ENCODE data around the gene MAGI1.
"Not testable (repeated sequence)": the region's sequence is repeated elsewhere in the genome, so short reads cannot be mapped to it uniquely, and the experiment has no call there.

The MAGI1 gene

DNA sequence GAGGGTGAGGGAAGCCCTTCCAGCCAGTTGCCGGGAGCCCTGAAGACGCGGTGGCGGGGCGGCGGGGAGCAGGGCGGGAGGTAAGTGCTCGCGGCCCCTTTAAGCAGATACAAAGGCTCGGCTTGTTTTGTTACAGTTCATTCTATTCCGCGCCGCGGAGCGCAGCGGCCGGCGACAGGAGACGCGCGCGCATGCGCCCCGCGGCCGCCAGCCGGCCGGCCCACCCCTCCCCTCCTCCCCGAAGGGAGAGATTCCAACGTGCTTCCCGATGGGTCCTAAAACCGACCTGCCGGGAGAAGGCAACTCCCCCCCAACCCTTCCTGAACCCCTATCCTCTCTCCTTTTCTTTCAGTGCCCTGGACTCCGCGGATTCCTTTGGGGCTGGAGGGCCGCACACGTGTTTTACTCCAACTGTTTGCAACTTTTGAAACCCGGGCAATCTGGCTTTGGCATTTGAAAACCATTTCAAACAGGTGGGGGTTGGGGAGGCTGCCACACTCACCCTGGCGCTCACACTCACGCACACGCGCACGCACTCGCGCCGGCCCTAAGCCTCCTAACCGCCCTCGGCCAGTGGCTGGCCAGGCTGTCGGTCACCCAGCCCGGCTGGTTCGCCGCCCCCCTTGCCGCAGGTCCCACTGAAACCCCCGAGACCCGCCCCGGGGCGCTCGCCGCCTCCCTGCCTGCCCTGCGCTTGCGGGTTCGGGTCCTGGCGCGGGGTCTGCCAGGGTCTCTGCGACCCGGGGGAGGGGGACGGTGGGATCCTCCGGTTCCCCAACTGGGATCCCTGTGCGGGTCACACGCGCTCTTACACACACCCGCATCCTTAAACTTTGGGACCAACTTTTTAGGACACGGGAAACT lies at the start of gene MAGI1:
TSS of gene MAGI1 (minus strand) at position 193 of the 864 bp plus-strand sequence. CDS start 610 bp downstream, outside the sequence.
- DNase-seq (ENCODE audit: low read depth in 2 of 2): no peak

- no peak for DNase-seq (ENCODE audit: low read depth in 2 of 2)
Observed at GRCh38 chr3:66083784-66084213, 45.1 kb upstream of the MAGI1 start.

GRCh38 chr3:66083096-66083678 lies 44.5 kb upstream of the MAGI1 start:
- no peak for DNase-seq (ENCODE audit: low read depth in 2 of 2)

DNA sequence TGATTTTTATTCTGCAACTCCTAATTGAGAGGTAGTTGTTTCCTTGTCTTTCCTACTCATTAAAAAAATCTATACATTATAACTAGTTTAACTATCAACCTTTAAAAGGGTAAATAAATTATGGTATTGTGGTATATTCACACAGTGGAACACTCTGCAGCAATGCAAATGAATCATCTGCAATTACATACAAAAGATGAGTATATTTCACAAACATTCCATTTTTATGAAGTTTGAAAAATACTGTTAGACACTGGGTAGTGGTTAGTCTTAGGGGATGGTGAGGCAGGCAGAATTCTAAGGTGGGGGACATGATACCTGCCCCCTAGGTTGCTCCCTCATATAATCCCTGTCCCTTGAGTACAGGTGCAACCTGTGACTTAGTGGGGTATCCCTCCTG lies 44.0 kb upstream of the MAGI1 start:
- no peak for DNase-seq (ENCODE audit: low read depth in 2 of 2)

DNA sequence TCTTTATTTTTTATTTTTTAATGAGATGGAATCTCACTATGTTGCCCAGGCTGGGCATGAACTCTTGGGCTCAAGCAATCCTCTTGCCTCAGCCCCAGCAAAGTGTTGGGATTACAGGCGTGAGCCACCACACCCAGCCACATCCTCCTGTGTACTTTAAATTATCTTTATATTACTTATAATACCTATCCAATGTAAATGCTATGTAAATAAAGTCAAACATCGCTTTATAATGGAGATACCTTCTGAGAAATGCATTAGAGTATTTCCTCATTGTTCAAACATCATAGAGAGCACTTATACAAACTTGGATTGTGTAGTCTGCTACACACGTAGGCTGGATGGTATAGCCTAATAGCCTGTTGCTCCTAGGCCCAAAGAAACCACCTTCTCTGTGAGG lies 41.4 kb upstream of the MAGI1 start:
- no peak for DNase-seq (ENCODE audit: low read depth in 2 of 2)

GRCh38 chr3:66077973-66078372 lies 39.3 kb upstream of the MAGI1 start:
- no peak for DNase-seq (ENCODE audit: low read depth in 2 of 2)

GRCh38 chr3:66076861-66077470 lies 38.2 kb upstream of the MAGI1 start:
- DNase-seq (ENCODE audit: low read depth in 2 of 2): no peak

DNA sequence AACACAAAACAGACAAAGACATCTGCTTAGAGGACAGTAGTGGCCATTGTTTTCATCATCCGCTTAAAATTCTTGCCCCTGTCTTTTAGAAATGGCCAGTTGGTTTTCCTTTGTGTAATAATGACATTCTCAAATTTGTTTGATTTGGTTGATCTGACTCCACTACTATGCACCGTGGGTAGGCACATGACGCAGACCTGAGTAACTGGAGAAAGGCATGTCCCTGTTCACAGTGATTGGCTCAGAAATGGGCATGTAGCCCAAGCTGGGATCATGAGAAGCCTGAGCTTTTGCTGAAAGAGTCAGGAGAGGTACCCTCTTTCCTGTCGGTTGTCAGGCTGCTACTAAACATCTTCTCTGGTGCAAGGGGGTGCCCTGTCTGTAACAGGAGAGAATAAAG lies 36.6 kb upstream of the MAGI1 start:
- no peak for DNase-seq (ENCODE audit: low read depth in 2 of 2)

GRCh38 chr3:66073464-66074141 lies 34.9 kb upstream of the MAGI1 start:
- DNase-seq (ENCODE audit: low read depth in 2 of 2): no peak

DNA sequence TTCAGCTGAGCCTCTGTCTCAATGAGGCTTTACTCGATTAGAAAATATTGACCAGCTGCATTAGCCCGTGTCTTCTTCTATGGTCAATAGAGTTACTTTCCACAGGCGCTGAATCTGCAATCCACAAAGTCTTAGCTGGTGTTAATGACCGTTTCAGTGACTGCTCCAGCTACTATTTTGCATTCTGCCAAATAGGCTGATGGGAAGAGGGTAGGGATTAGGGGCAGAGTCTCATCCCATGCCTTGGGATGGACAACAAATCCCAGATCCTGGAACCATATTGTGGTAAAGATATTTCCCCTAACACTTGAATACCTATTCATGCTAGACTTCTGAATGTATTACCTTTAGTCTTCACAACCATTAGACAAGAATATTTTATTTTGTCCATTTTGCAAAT lies 29.5 kb upstream of the MAGI1 start:
- no peak for DNase-seq (ENCODE audit: low read depth in 2 of 2)

GRCh38 chr3:66066963-66067617 lies 28.4 kb upstream of the MAGI1 start:
- DNase-seq (ENCODE audit: low read depth in 2 of 2): no peak

DNA sequence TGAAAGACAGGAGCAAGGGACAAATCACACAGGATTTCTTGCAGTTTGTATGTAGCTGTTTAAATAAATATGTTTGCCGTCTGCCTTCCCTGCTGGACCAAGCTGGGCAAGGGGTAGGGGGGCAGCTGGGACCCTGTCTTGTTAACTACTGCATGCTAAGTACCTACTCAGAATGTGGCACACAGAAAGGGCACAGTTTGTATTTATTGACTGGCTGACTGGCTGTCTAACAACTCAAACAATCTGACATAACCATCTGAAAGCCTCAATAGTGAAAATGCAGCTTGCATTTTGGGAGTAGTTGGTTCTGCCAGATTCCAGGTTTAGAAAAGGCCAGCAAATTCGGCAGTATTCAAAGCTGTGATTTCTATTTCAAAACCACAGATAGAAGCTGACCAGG lies 16.6 kb upstream of the MAGI1 start:
- DNase-seq (ENCODE audit: low read depth in 2 of 2): no peak

GRCh38 chr3:66053550-66054094 lies 14.9 kb upstream of the MAGI1 start:
- DNase-seq (ENCODE audit: low read depth in 2 of 2): no peak

- no peak for DNase-seq (ENCODE audit: low read depth in 2 of 2)
Observed at GRCh38 chr3:66052721-66053549, 14.2 kb upstream of the MAGI1 start.

DNA sequence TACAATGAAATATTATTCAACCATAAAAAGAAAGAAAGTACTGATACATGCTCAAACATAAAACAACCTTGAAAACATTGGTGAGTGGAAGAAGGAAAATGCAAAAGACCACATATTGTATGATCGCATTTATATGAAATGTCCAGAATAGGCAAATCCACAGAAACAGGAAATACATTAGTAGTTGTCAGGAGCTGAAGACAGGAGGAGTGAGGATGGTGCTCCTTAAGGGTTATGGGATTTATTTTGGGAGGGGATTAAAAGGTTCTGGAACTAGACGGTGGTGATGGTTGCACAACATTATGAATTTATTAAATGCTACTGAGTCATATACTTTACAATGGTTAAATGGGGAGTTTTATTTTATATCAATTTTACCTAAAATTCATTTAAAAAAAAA lies 12.1 kb upstream of the MAGI1 start:
- DNase-seq (ENCODE audit: low read depth in 2 of 2): no peak

GRCh38 chr3:66048051-66048395 lies 9.3 kb upstream of the MAGI1 start:
- DNase-seq (ENCODE audit: low read depth in 2 of 2): no peak

DNA sequence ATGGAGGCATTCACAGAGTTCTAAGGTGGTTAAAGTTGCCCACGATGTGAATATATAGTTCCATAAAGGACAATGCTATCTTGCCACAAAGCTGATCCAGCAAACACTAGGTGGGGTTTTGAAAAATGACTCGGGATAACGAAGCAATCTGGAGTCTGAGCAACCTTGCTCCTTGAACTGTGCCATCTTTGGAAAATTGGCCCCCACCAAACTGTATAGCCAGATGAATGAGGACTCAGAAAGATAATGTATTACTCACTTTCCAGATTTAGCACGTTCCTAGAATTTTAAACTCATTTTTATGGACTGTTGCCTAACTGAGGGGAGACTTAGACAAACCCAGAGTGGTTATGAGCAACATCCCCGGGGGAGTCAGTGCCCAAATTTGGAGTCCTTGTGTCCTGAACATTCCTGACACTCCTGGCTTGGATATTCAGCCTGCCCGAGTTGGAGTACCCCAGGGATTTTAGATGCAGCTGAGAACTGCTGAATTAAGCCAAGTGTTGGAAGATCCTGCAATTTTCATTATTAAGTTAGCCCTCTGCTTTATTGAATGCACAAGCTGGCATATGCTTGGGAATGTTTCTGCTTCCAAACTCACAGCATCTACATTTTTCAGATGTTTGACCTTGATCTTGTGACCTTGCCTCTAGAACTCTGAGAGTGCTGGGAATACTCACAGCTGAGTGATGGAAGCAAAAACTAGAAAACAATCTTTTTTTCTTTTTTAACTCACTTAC lies 8.8 kb upstream of the MAGI1 start:
- no peak for DNase-seq (ENCODE audit: low read depth in 2 of 2)

DNA sequence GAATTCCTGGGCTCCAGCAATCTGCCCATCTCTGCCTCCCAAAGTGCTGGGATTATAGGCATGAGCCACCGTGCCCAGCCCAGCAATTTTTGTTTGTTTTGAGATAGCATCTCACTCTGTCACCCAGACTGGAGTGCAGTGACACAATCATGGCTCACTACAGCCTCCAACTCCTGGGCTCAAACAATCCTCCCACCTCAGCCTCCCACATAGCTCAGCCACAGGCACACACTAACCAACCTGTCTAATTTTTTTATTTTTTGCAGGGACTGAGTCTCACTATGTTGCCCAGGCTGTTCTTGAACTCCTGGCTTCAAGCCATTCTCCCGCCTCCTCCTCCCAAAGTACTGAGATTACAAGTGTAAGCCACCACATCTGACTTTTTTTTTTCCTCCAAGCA lies 7.6 kb upstream of the MAGI1 start:
- not testable (repeated sequence) for DNase-seq (ENCODE audit: low read depth in 2 of 2)

GRCh38 chr3:66041828-66042227 lies 3.1 kb upstream of the MAGI1 start:
- no peak for DNase-seq (ENCODE audit: low read depth in 2 of 2)

GRCh38 chr3:66041116-66041515 lies 2.4 kb upstream of the MAGI1 start:
- DNase-seq (ENCODE audit: low read depth in 2 of 2): no peak

Measured in stimulated activated CD8-positive, alpha-beta memory T cell treated with anti-CD3 and anti-CD28 coated beads, Interleukin-2, amount 100 ng/mL, for 1 hour (primary cell).